ENCODE results near the gene IQSEC1. TPM values are rescaled to one million over a fixed set of nuclear protein-coding genes. Genes with fewer than 3 reads are reported as not detected.

Gene IQSEC1
- total and polyA plus RNA-seq, 2 experiments from 2014 or later: 8.0 to 51.9 TPM

DNA sequence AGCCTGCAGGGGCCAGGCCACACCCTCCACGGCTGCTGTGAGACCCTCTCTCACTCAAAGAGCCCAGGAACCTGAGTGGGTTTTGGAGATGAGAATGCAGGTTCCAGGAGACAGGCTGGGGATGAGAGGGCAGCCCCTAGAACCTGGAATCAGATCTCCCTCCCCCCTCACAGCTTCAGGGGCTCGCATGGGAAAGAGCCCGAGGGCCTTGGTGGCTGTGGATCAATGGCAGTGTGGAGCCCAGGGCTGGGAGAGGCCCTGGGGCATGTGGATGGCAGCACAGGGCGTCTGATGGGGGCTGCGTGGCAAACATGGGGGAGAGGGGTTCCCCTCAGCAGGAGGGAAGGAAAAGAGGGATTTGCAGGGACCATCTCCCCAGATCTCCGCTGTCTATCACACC is 119.0 kb downstream of the IQSEC1 start:
- Mint-ChIP-seq H3K27me3 (ENCODE audit: insufficient read depth, low read depth, poor library complexity) (peaks cover 2% of the 10 kb centered on the region), H3K36me3 (ENCODE audit: low read depth) (no peaks in the 10 kb centered on the region), H3K27ac (no peak overlapping the region), H3K9me3 (no peaks in the 10 kb centered on the region), H3K4me3 (no peak overlapping the region), H3K4me1 (peaks cover 7% of the 10 kb centered on the region; the same call in 2 of the 3 replicates)
- Histone ChIP-seq H3K27ac (ENCODE audit: low read depth) (no peak overlapping the region), H3K27me3 (ENCODE audit: insufficient read depth) (no peaks in the 10 kb centered on the region), H3K36me3 (ENCODE audit: insufficient read depth) (no peaks in the 10 kb centered on the region), H3K4me2 (no peak overlapping the region), H3F3A (replicated peaks; ENCODE audit: low read depth) (no peaks in the 10 kb centered on the region), H3K4me1 (ENCODE audit: insufficient read depth) (no peaks in the 10 kb centered on the region), H2AFZ (no peak overlapping the region), H3K79me2 (replicated peaks; ENCODE audit: insufficient read depth) (peaks cover 42% of the 10 kb centered on the region), H4K20me1 (replicated peaks; ENCODE audit: insufficient read depth) (peaks cover 12% of the 10 kb centered on the region; the same call in 1 of the 2 replicates), H3K9me2 (ENCODE audit: insufficient read depth) (no peaks in the 10 kb centered on the region), H3K4me3 (no peak overlapping the region)
- DNase-seq (ENCODE audit: low spot score): no peak
- TF ChIP-seq CREB1 (CRISPR knock-in tag; IDR thresholded peaks at IDR 0.05; ENCODE audit: low read depth): no peak
- TF ChIP-seq POLR2AphosphoS5 (IDR thresholded peaks at IDR 0.05; ENCODE audit: low read depth): no peak
- TF ChIP-seq EZH2phosphoT487 (IDR thresholded peaks at IDR 0.05; ENCODE audit: unreplicated experiment): no peak
- no peak for TF ChIP-seq EZH2 (IDR thresholded peaks at IDR 0.05; ENCODE audit: low read depth, unreplicated experiment)
- no peak for TF ChIP-seq STAT1 (IDR thresholded peaks at IDR 0.05; ENCODE audit: unreplicated experiment)
- no peak for TF ChIP-seq ZNF114 (CRISPR knock-in tag; IDR thresholded peaks at IDR 0.05)
- no peak for TF ChIP-seq JUNB (IDR thresholded peaks at IDR 0.05; ENCODE audit: unreplicated experiment)
- TF ChIP-seq ETS1 (IDR thresholded peaks at IDR 0.05): no peak
- no peak for TF ChIP-seq ZNF331 (CRISPR knock-in tag; IDR thresholded peaks at IDR 0.05; ENCODE audit: low read depth)
- TF ChIP-seq ZNF462 (CRISPR knock-in tag; IDR thresholded peaks at IDR 0.05): no peak
- TF ChIP-seq, protein P1, sequence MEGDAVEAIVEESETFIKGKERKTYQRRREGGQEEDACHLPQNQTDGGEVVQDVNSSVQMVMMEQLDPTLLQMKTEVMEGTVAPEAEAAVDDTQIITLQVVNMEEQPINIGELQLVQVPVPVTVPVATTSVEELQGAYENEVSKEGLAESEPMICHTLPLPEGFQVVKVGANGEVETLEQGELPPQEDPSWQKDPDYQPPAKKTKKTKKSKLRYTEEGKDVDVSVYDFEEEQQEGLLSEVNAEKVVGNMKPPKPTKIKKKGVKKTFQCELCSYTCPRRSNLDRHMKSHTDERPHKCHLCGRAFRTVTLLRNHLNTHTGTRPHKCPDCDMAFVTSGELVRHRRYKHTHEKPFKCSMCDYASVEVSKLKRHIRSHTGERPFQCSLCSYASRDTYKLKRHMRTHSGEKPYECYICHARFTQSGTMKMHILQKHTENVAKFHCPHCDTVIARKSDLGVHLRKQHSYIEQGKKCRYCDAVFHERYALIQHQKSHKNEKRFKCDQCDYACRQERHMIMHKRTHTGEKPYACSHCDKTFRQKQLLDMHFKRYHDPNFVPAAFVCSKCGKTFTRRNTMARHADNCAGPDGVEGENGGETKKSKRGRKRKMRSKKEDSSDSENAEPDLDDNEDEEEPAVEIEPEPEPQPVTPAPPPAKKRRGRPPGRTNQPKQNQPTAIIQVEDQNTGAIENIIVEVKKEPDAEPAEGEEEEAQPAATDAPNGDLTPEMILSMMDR (conservative IDR thresholded peaks at IDR 0.05; ENCODE audit: low read depth in 2 of 2): no peak
- no peak for TF ChIP-seq REST (IDR thresholded peaks at IDR 0.05; ENCODE audit: unreplicated experiment)
- no peak for TF ChIP-seq NANOG (IDR thresholded peaks at IDR 0.05; ENCODE audit: borderline replicate concordance)
- no peak for ATAC-seq
